Measurements from ENCODE around the gene RAX.

Gene RAX

GRCh38 chr18:59306640-59307039, 33.4 kb upstream of the RAX start:
- TF ChIP-seq MAX (IDR thresholded peaks at IDR 0.05; ENCODE audit: low read depth, low read length) (no peak), MYC (IDR thresholded peaks at IDR 0.05; ENCODE audit: low read depth, low read length) (no peak), CTCF (IDR thresholded peaks at IDR 0.05; ENCODE audit: low read depth, low read length) (no peak), POLR2A (IDR thresholded peaks at IDR 0.05; ENCODE audit: extremely low read depth, insufficient read length) (no peak)
- no peak overlapping the region for H3K4me3 ChIP-seq (ENCODE audit: low read depth, low read length)
- no peak for DNase-seq (ENCODE audit: low read depth)

- no peak for DNase-seq (ENCODE audit: low read depth)
- no peak for TF ChIP-seq POLR2A (IDR thresholded peaks at IDR 0.05; ENCODE audit: extremely low read depth, insufficient read length)
- TF ChIP-seq CTCF (IDR thresholded peaks at IDR 0.05; ENCODE audit: low read depth, low read length), result no peak
- TF ChIP-seq MAX (IDR thresholded peaks at IDR 0.05; ENCODE audit: low read depth, low read length), result no peak
- no peak for TF ChIP-seq MYC (IDR thresholded peaks at IDR 0.05; ENCODE audit: low read depth, low read length)
- H3K4me3 ChIP-seq (ENCODE audit: low read depth, low read length), result no peak overlapping the region
Measured at GRCh38 chr18:59305295-59305694, 32.0 kb upstream of the RAX start.

- no peak for DNase-seq (ENCODE audit: low read depth)
- no peak for TF ChIP-seq POLR2A (IDR thresholded peaks at IDR 0.05; ENCODE audit: extremely low read depth, insufficient read length)
- no peak for TF ChIP-seq CTCF (IDR thresholded peaks at IDR 0.05; ENCODE audit: low read depth, low read length)
- no peak for TF ChIP-seq MYC (IDR thresholded peaks at IDR 0.05; ENCODE audit: low read depth, low read length)
- TF ChIP-seq MAX (IDR thresholded peaks at IDR 0.05; ENCODE audit: low read depth, low read length), result no peak
- no peak overlapping the region for H3K4me3 ChIP-seq (ENCODE audit: low read depth, low read length)
Measured at GRCh38 chr18:59303656-59304195, 30.5 kb upstream of the RAX start.

GRCh38 chr18:59303006-59303405, 29.8 kb upstream of the RAX start:
- TF ChIP-seq POLR2A (IDR thresholded peaks at IDR 0.05; ENCODE audit: extremely low read depth, insufficient read length) (no peak), CTCF (IDR thresholded peaks at IDR 0.05; ENCODE audit: low read depth, low read length) (no peak), MYC (IDR thresholded peaks at IDR 0.05; ENCODE audit: low read depth, low read length) (no peak), MAX (IDR thresholded peaks at IDR 0.05; ENCODE audit: low read depth, low read length) (no peak)
- H3K4me3 ChIP-seq (ENCODE audit: low read depth, low read length), result no peak overlapping the region
- DNase-seq (ENCODE audit: low read depth), result no peak

GRCh38 chr18:59301929-59302328, 28.7 kb upstream of the RAX start:
- no peak for DNase-seq (ENCODE audit: low read depth)
- H3K4me3 ChIP-seq (ENCODE audit: low read depth, low read length), result no peak overlapping the region
- TF ChIP-seq CTCF (IDR thresholded peaks at IDR 0.05; ENCODE audit: low read depth, low read length) (no peak), POLR2A (IDR thresholded peaks at IDR 0.05; ENCODE audit: extremely low read depth, insufficient read length) (no peak), MYC (IDR thresholded peaks at IDR 0.05; ENCODE audit: low read depth, low read length) (no peak), MAX (IDR thresholded peaks at IDR 0.05; ENCODE audit: low read depth, low read length) (no peak)

All from NB4 (cell line).